ENCODE data around the gene MAPK4. TPM values are rescaled to one million over a fixed set of nuclear protein-coding genes. Genes with fewer than 3 reads are reported as not detected.
A peak's percentile ranks its signal among the peaks of the same experiment; 100 is the strongest.
"Not testable (repeated sequence)": the region's sequence is repeated elsewhere in the genome, so short reads cannot be mapped to it uniquely, and the experiment has no call there.

The MAPK4 gene
- total RNA-seq, 2 donors from 2014 or later: not detected

- H3K4me3 Mint-ChIP-seq: peak overlapping the region; percentile 57
- ATAC-seq: no peak
- no peak overlapping the region for H3K27ac Mint-ChIP-seq
- H3K36me3 Mint-ChIP-seq (ENCODE audit: low read depth): peaks cover 6% of the 10 kb centered on the region
- no peaks in the 10 kb centered on the region for H3K4me1 Mint-ChIP-seq
- H3K9me3 ChIP-seq (ENCODE audit: control insufficient read depth, low read length, poor library complexity, severe bottlenecking): no peaks in the 10 kb centered on the region
- H3K27me3 Mint-ChIP-seq: peaks cover 61% of the 10 kb centered on the region
- DNase-seq: no peak
Observed at GRCh38 chr18:50558948-50559751, 737 bp upstream of the MAPK4 start.

- no peaks in the 10 kb centered on the region for H3K4me1 Mint-ChIP-seq
- ATAC-seq (no peak), DNase-seq (no peak)
- H3K9me3 ChIP-seq (ENCODE audit: control insufficient read depth, low read length, poor library complexity, severe bottlenecking): no peaks in the 10 kb centered on the region
- peak overlapping the region; percentile 67 for H3K4me3 Mint-ChIP-seq
- peaks cover 58% of the 10 kb centered on the region for H3K27me3 Mint-ChIP-seq
- peaks cover 5% of the 10 kb centered on the region for H3K36me3 Mint-ChIP-seq (ENCODE audit: low read depth)
- H3K27ac Mint-ChIP-seq: no peak overlapping the region
Observed at GRCh38 chr18:50560681-50561629, 1.1 kb downstream of the MAPK4 start.

- ATAC-seq; DNase-seq; H3K27ac Mint-ChIP-seq; H3K4me3 Mint-ChIP-seq; H3K36me3 Mint-ChIP-seq (ENCODE audit: low read depth); H3K4me1 Mint-ChIP-seq; H3K9me3 ChIP-seq (ENCODE audit: control insufficient read depth, low read length, poor library complexity, severe bottlenecking): not testable (repeated sequence)
- peaks cover 63% of the 10 kb centered on the region for H3K27me3 Mint-ChIP-seq
Observed at GRCh38 chr18:50562258-50562657, 2.4 kb downstream of the MAPK4 start.

- no peak overlapping the region for H3K27ac Mint-ChIP-seq
- peaks cover 63% of the 10 kb centered on the region for H3K27me3 Mint-ChIP-seq
- no peaks in the 10 kb centered on the region for H3K9me3 ChIP-seq (ENCODE audit: control insufficient read depth, low read length, poor library complexity, severe bottlenecking)
- DNase-seq (no peak), ATAC-seq (no peak)
- peaks cover 5% of the 10 kb centered on the region for H3K36me3 Mint-ChIP-seq (ENCODE audit: low read depth)
- H3K4me3 Mint-ChIP-seq: no peak overlapping the region
- no peaks in the 10 kb centered on the region for H3K4me1 Mint-ChIP-seq
Observed at GRCh38 chr18:50562686-50563085, 2.8 kb downstream of the MAPK4 start.

- Mint-ChIP-seq H3K27me3 (peaks cover 56% of the 10 kb centered on the region), H3K27ac (no peak overlapping the region), H3K4me3 (no peak overlapping the region), H3K36me3 (ENCODE audit: low read depth) (peaks cover 5% of the 10 kb centered on the region), H3K4me1 (no peaks in the 10 kb centered on the region)
- no peaks in the 10 kb centered on the region for H3K9me3 ChIP-seq (ENCODE audit: control insufficient read depth, low read length, poor library complexity, severe bottlenecking)
- ATAC-seq: no peak
- DNase-seq: no peak
Observed at GRCh38 chr18:50563376-50563775, 3.5 kb downstream of the MAPK4 start.

GRCh38 chr18:50569930-50570329 is 10.0 kb downstream of the MAPK4 start:
- no peaks in the 10 kb centered on the region for H3K36me3 Mint-ChIP-seq (ENCODE audit: low read depth)
- H3K27me3 Mint-ChIP-seq: peaks cover 44% of the 10 kb centered on the region

GRCh38 chr18:50571606-50572005 is 11.7 kb downstream of the MAPK4 start:
- Mint-ChIP-seq H3K4me3 (no peak overlapping the region), H3K4me1 (no peaks in the 10 kb centered on the region), H3K27me3 (peaks cover 39% of the 10 kb centered on the region), H3K36me3 (ENCODE audit: low read depth) (no peaks in the 10 kb centered on the region), H3K27ac (no peak overlapping the region)
- no peaks in the 10 kb centered on the region for H3K9me3 ChIP-seq (ENCODE audit: control insufficient read depth, low read length, poor library complexity, severe bottlenecking)
- DNase-seq: no peak
- no peak for ATAC-seq

More at GRCh38 chr18:50569930-50570329, 10.0 kb downstream of the MAPK4 start:
- no peak overlapping the region for H3K4me3 Mint-ChIP-seq
- no peaks in the 10 kb centered on the region for H3K9me3 ChIP-seq (ENCODE audit: control insufficient read depth, low read length, poor library complexity, severe bottlenecking)
- DNase-seq (no peak), ATAC-seq (no peak)
- H3K27ac Mint-ChIP-seq: no peak overlapping the region
- no peaks in the 10 kb centered on the region for H3K4me1 Mint-ChIP-seq

GRCh38 chr18:50573196-50573595 is 13.3 kb downstream of the MAPK4 start:
- peaks cover 44% of the 10 kb centered on the region for H3K27me3 Mint-ChIP-seq
- not testable (repeated sequence) for ATAC-seq, DNase-seq

GRCh38 chr18:50573679-50574078 is 13.8 kb downstream of the MAPK4 start:
- no peak for ATAC-seq
- H3K4me1 Mint-ChIP-seq: no peaks in the 10 kb centered on the region
- peaks cover 48% of the 10 kb centered on the region for H3K27me3 Mint-ChIP-seq
- no peaks in the 10 kb centered on the region for H3K9me3 ChIP-seq (ENCODE audit: control insufficient read depth, low read length, poor library complexity, severe bottlenecking)
- no peaks in the 10 kb centered on the region for H3K36me3 Mint-ChIP-seq (ENCODE audit: low read depth)
- DNase-seq: no peak
- H3K27ac Mint-ChIP-seq: no peak overlapping the region
- no peak overlapping the region for H3K4me3 Mint-ChIP-seq

More at GRCh38 chr18:50573196-50573595, 13.3 kb downstream of the MAPK4 start:
- H3K4me3 Mint-ChIP-seq; H3K9me3 ChIP-seq (ENCODE audit: control insufficient read depth, low read length, poor library complexity, severe bottlenecking); H3K27ac Mint-ChIP-seq; H3K36me3 Mint-ChIP-seq (ENCODE audit: low read depth); H3K4me1 Mint-ChIP-seq: not testable (repeated sequence)

GRCh38 chr18:50578030-50578429 is 18.1 kb downstream of the MAPK4 start:
- Mint-ChIP-seq H3K4me3 (no peak overlapping the region), H3K27ac (no peak overlapping the region), H3K4me1 (no peaks in the 10 kb centered on the region), H3K36me3 (ENCODE audit: low read depth) (no peaks in the 10 kb centered on the region), H3K27me3 (peaks cover 26% of the 10 kb centered on the region)
- no peaks in the 10 kb centered on the region for H3K9me3 ChIP-seq (ENCODE audit: control insufficient read depth, low read length, poor library complexity, severe bottlenecking)
- DNase-seq: no peak
- no peak for ATAC-seq

GRCh38 chr18:50578651-50579050 is 18.8 kb downstream of the MAPK4 start:
- ATAC-seq (no peak), DNase-seq (no peak)
- H3K9me3 ChIP-seq (ENCODE audit: control insufficient read depth, low read length, poor library complexity, severe bottlenecking): no peaks in the 10 kb centered on the region
- H3K4me1 Mint-ChIP-seq: no peaks in the 10 kb centered on the region
- no peaks in the 10 kb centered on the region for H3K36me3 Mint-ChIP-seq (ENCODE audit: low read depth)
- no peak overlapping the region for H3K4me3 Mint-ChIP-seq
- no peak overlapping the region for H3K27ac Mint-ChIP-seq
- peaks cover 26% of the 10 kb centered on the region for H3K27me3 Mint-ChIP-seq

- Mint-ChIP-seq H3K4me1 (no peaks in the 10 kb centered on the region), H3K36me3 (ENCODE audit: low read depth) (no peaks in the 10 kb centered on the region), H3K4me3 (no peak overlapping the region), H3K27ac (no peak overlapping the region), H3K27me3 (peaks cover 26% of the 10 kb centered on the region)
- peaks cover under 1% of the 10 kb centered on the region for H3K9me3 ChIP-seq (ENCODE audit: control insufficient read depth, low read length, poor library complexity, severe bottlenecking)
- no peak for ATAC-seq
- DNase-seq: no peak
Observed at GRCh38 chr18:50579061-50579774, 19.3 kb downstream of the MAPK4 start.

- Mint-ChIP-seq H3K4me1 (no peaks in the 10 kb centered on the region), H3K36me3 (ENCODE audit: low read depth) (no peaks in the 10 kb centered on the region)
- no peak for DNase-seq
Observed at GRCh38 chr18:50581517-50581916, 21.6 kb downstream of the MAPK4 start.

More at GRCh38 chr18:50581517-50581916, 21.6 kb downstream of the MAPK4 start:
- H3K27me3 Mint-ChIP-seq: peaks cover 21% of the 10 kb centered on the region
- H3K27ac Mint-ChIP-seq: no peak overlapping the region
- peaks cover 6% of the 10 kb centered on the region for H3K9me3 ChIP-seq (ENCODE audit: control insufficient read depth, low read length, poor library complexity, severe bottlenecking)
- ATAC-seq: no peak
- no peak overlapping the region for H3K4me3 Mint-ChIP-seq
